ENCODE data around the gene SAP130.

SAP130 gene

DNA sequence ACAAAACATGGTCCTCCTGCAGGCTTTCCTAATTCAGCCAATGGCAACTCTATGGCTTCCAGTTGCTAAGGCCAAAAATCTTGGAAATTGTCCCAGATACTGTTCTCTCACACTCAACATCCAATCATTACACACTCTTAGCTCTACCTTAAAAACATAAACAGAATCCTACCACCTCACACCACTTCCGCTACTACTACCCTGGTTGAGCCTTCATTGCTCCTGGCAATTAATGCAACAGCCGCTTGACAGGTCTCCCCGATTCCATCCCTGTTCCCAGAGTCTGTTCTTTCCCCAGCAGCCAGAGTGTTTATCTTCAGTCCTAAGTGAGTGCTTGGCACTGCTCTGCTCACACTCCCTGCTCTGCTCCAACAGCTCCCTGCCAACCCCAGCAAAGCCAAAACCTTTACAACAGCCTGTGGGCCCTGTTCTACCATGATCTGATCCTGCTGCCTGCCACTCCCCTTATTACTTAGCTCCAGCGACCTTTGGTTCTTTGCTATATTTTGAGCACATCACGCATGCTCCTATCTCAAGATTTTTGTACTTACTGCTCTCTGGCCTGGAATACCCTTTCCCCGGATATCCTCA is 74.6 kb downstream of the SAP130 start:
- no peak for DNase-seq (ENCODE audit: low spot score)
- TF ChIP-seq, protein P1, sequence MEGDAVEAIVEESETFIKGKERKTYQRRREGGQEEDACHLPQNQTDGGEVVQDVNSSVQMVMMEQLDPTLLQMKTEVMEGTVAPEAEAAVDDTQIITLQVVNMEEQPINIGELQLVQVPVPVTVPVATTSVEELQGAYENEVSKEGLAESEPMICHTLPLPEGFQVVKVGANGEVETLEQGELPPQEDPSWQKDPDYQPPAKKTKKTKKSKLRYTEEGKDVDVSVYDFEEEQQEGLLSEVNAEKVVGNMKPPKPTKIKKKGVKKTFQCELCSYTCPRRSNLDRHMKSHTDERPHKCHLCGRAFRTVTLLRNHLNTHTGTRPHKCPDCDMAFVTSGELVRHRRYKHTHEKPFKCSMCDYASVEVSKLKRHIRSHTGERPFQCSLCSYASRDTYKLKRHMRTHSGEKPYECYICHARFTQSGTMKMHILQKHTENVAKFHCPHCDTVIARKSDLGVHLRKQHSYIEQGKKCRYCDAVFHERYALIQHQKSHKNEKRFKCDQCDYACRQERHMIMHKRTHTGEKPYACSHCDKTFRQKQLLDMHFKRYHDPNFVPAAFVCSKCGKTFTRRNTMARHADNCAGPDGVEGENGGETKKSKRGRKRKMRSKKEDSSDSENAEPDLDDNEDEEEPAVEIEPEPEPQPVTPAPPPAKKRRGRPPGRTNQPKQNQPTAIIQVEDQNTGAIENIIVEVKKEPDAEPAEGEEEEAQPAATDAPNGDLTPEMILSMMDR (IDR thresholded peaks at IDR 0.05; ENCODE audit: extremely low read depth, insufficient read depth, missing control alignments), result no peak
- in situ Hi-C loops (cut with MboI; ENCODE audit: low pct_unique_long_range_greater_than_20kb, low sequenced_read_pairs, unreplicated experiment), result no loop called here

DNA sequence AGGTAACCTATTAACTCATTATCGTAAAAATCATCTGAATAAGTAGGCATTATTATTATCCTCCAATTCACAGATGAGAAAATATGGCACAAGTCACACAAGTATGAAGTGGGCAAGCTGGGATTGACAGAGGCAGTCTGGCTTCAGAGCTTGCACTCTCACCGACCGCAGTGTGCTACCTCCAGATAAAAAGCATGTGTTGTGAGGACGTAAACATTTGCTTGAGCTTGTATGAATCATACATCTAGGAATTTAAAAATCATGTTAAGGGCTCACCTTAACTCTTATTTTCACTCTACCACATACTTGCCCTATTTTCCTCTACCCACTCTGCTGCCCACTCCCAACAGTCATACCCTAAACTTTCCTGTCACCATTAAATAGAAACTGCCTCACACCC is 76.8 kb downstream of the SAP130 start:
- no peak for DNase-seq (ENCODE audit: low spot score)
- TF ChIP-seq, protein P1 (IDR thresholded peaks at IDR 0.05; ENCODE audit: extremely low read depth, insufficient read depth, missing control alignments), result no peak
- in situ Hi-C loops (cut with MboI; ENCODE audit: low pct_unique_long_range_greater_than_20kb, low sequenced_read_pairs, unreplicated experiment), result no loop called here

DNA sequence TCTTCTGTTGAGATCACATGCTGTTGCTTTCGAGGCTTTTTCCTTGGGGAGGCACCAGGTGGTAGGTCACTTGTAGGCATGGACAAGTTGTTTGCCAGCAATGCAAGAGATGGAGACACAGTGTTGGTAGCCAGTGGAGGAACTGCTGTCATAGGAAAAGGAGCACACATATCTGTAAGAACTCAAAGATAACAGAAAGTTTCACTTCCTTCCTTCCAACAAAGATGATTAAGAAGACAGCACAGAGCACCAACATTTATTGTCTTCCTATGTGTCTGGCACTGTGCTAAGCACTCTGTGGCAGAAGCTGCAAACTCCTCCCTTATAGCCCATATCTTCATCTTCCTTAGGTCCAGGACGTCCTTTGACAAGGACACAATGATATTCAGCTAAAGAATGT is 77.6 kb downstream of the SAP130 start:
- TF ChIP-seq, protein P1 (IDR thresholded peaks at IDR 0.05; ENCODE audit: extremely low read depth, insufficient read depth, missing control alignments), result no peak
- in situ Hi-C loops (cut with MboI; ENCODE audit: low pct_unique_long_range_greater_than_20kb, low sequenced_read_pairs, unreplicated experiment), result no loop called here
- no peak for DNase-seq (ENCODE audit: low spot score)

DNA sequence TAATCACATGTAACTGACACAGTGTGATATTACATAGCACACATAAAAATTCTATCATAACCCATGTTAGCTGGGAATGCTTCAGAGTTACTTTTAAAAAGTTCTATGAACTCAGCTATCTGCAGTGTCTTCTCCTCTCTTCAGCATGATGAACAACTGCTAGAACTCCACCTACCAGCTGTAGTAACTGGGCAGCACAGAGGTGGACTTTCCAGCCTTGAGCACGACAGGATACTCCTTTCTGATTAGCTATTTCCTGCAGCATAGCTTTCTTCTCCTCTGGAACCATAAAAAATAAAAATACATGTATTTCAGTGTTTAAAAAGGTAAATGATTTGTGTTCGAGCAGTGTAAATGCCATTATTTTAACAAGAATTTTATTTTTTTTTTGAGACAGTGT is 82.6 kb downstream of the SAP130 start:
- no peak for DNase-seq (ENCODE audit: low spot score)
- TF ChIP-seq, protein P1 (IDR thresholded peaks at IDR 0.05; ENCODE audit: extremely low read depth, insufficient read depth, missing control alignments), result no peak
- in situ Hi-C loops (cut with MboI; ENCODE audit: low pct_unique_long_range_greater_than_20kb, low sequenced_read_pairs, unreplicated experiment), result no loop called here

DNA sequence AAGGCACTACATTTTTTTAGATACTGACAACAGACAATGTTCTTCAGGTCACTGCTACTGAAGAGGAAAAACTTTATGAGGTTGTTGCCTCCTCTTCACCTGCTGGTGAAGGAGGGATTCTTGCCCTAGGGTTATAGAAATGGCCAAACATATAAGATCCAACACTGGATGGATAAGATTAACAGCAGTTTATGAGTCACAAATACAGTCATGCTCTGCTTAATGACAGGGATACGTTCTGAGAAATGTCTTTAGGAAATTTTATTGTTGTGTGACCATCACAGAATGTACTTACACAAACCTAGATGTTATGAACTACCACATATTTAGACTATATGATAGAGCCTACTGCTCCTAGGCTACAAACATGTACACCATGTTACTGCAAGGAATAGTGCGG is 84.7 kb downstream of the SAP130 start:
- TF ChIP-seq, protein P1 (IDR thresholded peaks at IDR 0.05; ENCODE audit: extremely low read depth, insufficient read depth, missing control alignments), result no peak
- DNase-seq (ENCODE audit: low spot score), result no peak
- in situ Hi-C loops (cut with MboI; ENCODE audit: low pct_unique_long_range_greater_than_20kb, low sequenced_read_pairs, unreplicated experiment), result no loop called here

DNA sequence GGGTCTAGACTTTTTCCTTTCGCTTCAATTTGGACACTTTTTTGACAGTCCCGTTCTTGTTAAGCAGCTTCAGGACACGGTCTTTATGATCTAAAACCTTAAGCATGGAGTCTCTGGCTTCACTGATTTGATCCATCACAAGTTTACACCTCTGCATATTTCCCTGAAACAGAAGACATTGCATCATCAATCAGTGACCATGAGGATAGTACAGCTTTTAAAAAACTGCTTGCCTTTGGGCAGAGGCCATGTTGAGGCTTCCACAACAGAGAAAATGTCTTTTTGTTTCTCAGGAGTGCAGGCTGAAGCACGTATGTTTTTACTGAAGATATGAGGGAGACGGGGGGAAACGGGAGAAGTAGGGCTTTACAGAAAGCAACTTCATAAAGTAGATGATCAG is 85.9 kb downstream of the SAP130 start:
- DNase-seq (ENCODE audit: low spot score), result no peak
- TF ChIP-seq, protein P1 (IDR thresholded peaks at IDR 0.05; ENCODE audit: extremely low read depth, insufficient read depth, missing control alignments), result no peak
- in situ Hi-C loops (cut with MboI; ENCODE audit: low pct_unique_long_range_greater_than_20kb, low sequenced_read_pairs, unreplicated experiment), result no loop called here

DNA sequence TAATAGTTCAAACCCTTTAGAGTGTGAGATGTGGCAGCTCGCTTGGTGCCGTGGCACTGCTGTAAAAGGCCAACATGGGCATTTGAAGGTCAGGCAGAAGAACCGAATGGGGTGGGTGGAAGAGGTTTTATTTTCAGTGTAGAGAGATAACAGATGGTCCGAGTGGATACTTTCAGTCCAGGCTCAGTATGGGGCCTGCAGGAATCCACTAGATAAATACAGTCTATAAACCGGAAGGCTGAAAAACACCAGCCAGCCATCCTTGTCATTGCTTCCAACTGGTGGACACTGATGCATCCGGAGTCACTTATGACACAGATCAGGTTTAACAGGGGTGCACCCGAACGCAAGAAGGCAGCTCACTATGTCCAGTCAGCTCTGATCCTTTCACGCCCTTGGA is 86.4 kb downstream of the SAP130 start:
- in situ Hi-C loops (cut with MboI; ENCODE audit: low pct_unique_long_range_greater_than_20kb, low sequenced_read_pairs, unreplicated experiment), result no loop called here
- no peak for DNase-seq (ENCODE audit: low spot score)
- TF ChIP-seq, protein P1 (IDR thresholded peaks at IDR 0.05; ENCODE audit: extremely low read depth, insufficient read depth, missing control alignments), result no peak
